ENCODE results near the gene NFAM1. TPM values are rescaled to one million over a fixed set of nuclear protein-coding genes. Genes with fewer than 3 reads are reported as not detected.

NFAM1 gene
- total and polyA plus RNA-seq, 11 donors, result 0.33 to 13.5 (median 1.2) TPM

DNA sequence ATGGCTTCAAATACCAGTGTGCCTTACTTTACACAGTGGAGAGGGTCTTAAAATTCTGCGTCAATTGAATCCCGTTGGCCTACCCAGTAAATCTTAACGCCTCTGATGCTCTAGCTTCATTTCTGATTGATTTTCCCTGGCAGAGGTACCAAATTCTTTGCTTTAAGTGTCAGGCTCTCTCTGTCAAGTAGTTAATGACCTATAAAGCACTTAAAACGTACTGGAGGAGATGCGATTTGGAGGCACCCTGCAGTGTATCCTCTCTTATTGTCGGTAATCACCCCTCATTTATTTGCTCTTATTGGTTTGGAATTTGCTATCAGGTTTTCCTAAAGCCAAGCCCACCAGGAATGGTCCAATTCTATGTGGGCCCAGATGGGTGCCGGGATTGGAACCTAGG is 59.2 kb downstream of the NFAM1 start:
- 86 to 94% (median 92%) methylated on average over 7 of the region's 7 CpGs for WGBS, 4 donors
- Histone ChIP-seq H3K4me1 (peaks cover 0 to 44% (median 17%) of the 10 kb centered on the region in 12 donors), H3K4me3 (no peak overlapping the region), H3K9me3 (no peaks in the 10 kb centered on the region), H3K36me3 (no peaks in the 10 kb centered on the region), H3K27ac (no peak overlapping the region), H3K27me3 (peaks cover 0 to 15% (median 5%) of the 10 kb centered on the region in 9 donors)
- ATAC-seq (no peak), DNase-seq (no peak)
- intact Hi-C loops (cut with DNase I), result no loop called here
- TF ChIP-seq, protein P1, sequence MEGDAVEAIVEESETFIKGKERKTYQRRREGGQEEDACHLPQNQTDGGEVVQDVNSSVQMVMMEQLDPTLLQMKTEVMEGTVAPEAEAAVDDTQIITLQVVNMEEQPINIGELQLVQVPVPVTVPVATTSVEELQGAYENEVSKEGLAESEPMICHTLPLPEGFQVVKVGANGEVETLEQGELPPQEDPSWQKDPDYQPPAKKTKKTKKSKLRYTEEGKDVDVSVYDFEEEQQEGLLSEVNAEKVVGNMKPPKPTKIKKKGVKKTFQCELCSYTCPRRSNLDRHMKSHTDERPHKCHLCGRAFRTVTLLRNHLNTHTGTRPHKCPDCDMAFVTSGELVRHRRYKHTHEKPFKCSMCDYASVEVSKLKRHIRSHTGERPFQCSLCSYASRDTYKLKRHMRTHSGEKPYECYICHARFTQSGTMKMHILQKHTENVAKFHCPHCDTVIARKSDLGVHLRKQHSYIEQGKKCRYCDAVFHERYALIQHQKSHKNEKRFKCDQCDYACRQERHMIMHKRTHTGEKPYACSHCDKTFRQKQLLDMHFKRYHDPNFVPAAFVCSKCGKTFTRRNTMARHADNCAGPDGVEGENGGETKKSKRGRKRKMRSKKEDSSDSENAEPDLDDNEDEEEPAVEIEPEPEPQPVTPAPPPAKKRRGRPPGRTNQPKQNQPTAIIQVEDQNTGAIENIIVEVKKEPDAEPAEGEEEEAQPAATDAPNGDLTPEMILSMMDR (IDR thresholded peaks at IDR 0.05), result no peak
- TF ChIP-seq POLR2A (IDR thresholded peaks at IDR 0.05), result no peak

DNA sequence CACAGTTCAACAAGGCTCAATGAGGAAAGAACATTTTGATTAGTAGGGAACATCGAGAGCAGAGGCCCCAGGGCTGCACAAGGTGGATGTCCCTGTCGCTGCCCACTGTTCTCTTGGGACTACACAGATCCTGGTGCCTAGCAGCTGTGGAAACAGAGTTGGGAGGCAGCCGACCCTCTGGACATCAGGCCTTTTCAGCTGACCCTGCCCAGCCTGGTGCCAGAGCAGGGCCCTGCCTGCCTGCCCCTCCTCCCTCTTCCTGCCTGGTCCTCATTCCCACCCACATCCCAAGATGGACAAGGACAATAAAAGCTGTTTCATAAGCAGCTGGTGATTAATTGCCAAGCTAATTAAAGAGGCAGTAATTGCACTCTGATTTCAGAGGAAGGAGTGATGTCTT is 60.7 kb downstream of the NFAM1 start:
- H3K27me3 ChIP-seq, result peaks cover 0 to 25% (median 7%) of the 10 kb centered on the region in 9 donors
- no peaks in the 10 kb centered on the region for H3K36me3 ChIP-seq
- peaks cover 0 to 42% (median 19%) of the 10 kb centered on the region in 12 donors for H3K4me1 ChIP-seq
- H3K27ac ChIP-seq, result no peak overlapping the region
- no peak overlapping the region for H3K4me3 ChIP-seq
- DNase-seq (no peak), ATAC-seq (no peak)
- WGBS, 4 donors, result 57 to 73% (median 62%) methylated on average over 2 to 3 of the region's 3 CpGs
- intact Hi-C loops (cut with DNase I), result no loop called here
- no peak for TF ChIP-seq POLR2A (IDR thresholded peaks at IDR 0.05)
- TF ChIP-seq, protein P1 (IDR thresholded peaks at IDR 0.05), result no peak
- no peaks in the 10 kb centered on the region for H3K9me3 ChIP-seq

DNA sequence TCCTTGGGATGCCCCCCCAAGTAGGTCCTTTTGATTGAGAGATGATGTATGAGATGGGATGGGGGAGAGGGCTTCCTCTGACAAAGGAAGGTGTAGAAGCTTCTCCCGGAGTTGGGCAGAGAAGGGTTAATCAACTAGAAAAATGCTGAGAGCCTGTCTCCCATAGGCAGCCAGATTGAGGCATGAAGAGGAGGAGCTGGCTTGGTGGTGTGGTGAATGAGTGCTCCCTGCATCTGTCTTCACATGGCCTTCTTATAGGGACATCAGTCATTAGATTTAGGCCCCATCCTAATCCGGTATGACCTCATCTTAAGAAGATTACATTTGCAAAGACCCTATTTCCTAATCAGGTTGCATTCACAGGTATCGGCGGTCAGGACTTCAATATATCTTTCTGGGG is 61.1 kb downstream of the NFAM1 start:
- Histone ChIP-seq H3K4me1 (peaks cover 0 to 39% (median 22%) of the 10 kb centered on the region in 12 donors), H3K4me3 (no peak overlapping the region), H3K27me3 (peaks cover 0 to 29% (median 7%) of the 10 kb centered on the region in 9 donors), H3K36me3 (no peaks in the 10 kb centered on the region), H3K9me3 (no peaks in the 10 kb centered on the region), H3K27ac (no peak overlapping the region)
- no peak for DNase-seq
- intact Hi-C loops (cut with DNase I), result no loop called here
- WGBS, 4 donors, result 68 to 80% (median 76%) methylated on average over 4 of the region's 4 CpGs
- ATAC-seq, result no peak
- TF ChIP-seq, protein P1 (IDR thresholded peaks at IDR 0.05), result no peak
- TF ChIP-seq POLR2A (IDR thresholded peaks at IDR 0.05), result no peak

DNA sequence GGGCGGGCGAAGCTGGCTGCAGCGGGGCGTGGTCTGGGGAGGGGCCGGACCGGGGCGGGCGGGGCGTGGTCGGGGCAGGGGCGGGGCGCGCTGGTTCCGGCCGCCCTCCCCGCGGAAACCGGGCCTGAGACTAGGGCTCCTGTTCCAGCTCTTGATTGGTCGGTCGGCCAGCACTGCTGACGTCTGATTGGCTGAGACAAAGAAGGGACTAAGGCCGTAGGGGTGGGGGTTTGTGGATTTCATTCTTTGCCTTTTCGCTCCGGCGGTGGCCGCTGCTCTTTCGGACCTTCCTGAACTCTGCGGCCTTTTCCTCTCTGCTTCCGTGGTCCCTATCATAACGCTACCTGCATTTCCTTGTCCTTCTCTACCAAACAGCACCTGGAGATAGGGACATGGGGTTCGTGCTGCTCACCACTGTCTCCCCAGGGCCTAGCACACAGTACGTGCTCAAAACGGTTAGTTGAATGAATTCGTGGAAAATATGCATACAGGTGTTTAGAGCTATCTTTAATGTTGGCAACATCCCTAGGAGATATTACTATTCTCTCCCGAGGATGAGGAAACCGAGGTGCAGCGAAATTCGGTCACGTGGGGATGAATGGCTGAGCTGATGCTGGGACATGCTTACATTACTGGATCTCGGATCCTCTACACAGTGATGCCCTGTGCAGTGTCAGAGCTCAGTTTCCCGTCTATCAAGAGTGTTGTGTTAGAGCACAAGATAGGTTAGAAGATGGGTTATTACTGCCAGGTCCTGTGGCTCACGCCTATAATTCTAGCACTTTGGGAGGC is 62.8 kb downstream of the NFAM1 start:
- 5 to 10% (median 7%) methylated on average over 24 to 42 of the region's 42 CpGs for WGBS, 4 donors
- Histone ChIP-seq H3K36me3 (no peaks in the 10 kb centered on the region), H3K27ac (peak overlapping the region in 4 of 12 donors; percentile 14 to 61 (median 55)), H3K4me1 (peaks cover 0 to 50% (median 30%) of the 10 kb centered on the region in 12 donors), H3K9me3 (no peaks in the 10 kb centered on the region), H3K27me3 (peaks cover 0 to 42% (median 7%) of the 10 kb centered on the region in 9 donors), H3K4me3 (peak overlapping the region; percentile 27 to 75 (median 62))
- DNase-seq (peak; percentile 90 to 95 (median 94)), ATAC-seq (peak; percentile 91 to 98 (median 96))
- intact Hi-C loops (cut with DNase I), result loop anchor here in 1 of 10 donors (5.0 kb wide), 1 partner anchor 277 kb away; the partner anchor contains the start of gene NDUFA6
- TF ChIP-seq POLR2A (IDR thresholded peaks at IDR 0.05), result no peak
- TF ChIP-seq, protein P1 (IDR thresholded peaks at IDR 0.05), result no peak
